ENCODE results near the gene DUSP15.
"Not testable (repeated sequence)": the region's sequence is repeated elsewhere in the genome, so short reads cannot be mapped to it uniquely, and the experiment has no call there.

Gene DUSP15

GRCh38 chr20:31830406-31830981 lies 39.8 kb downstream of the DUSP15 start:
- H3K27me3 ChIP-seq (ENCODE audit: control insufficient read depth in 1 of 2, insufficient read depth in 2 of 2, low read length in 2 of 2): no peaks in the 10 kb centered on the region
- H3K4me3 ChIP-seq (ENCODE audit: low read depth in 1 of 2, low read length in 2 of 2): no peak overlapping the region
- no peak overlapping the region for H3K27ac ChIP-seq (ENCODE audit: low read depth, low read length)
- no peak overlapping the region for H3K9ac ChIP-seq (ENCODE audit: low read depth in 1 of 2, low read length in 2 of 2)
- peaks cover 2 to 4% of the 10 kb centered on the region in 2 donors for H3K4me1 ChIP-seq (ENCODE audit: control insufficient read depth in 1 of 2, insufficient read depth in 2 of 2, low read length in 2 of 2)
- no peaks in the 10 kb centered on the region for H3K36me3 ChIP-seq (ENCODE audit: control insufficient read depth in 1 of 2, insufficient read depth in 2 of 2, low read length in 2 of 2)
- H3K9me3 ChIP-seq (ENCODE audit: control insufficient read depth in 1 of 2, low read length in 2 of 2): no peaks in the 10 kb centered on the region

GRCh38 chr20:31829731-31830130 lies 40.6 kb downstream of the DUSP15 start:
- Histone ChIP-seq H3K4me3 (ENCODE audit: low read depth in 1 of 2, low read length in 2 of 2) (no peak overlapping the region), H3K27me3 (ENCODE audit: control insufficient read depth in 1 of 2, insufficient read depth in 2 of 2, low read length in 2 of 2) (no peaks in the 10 kb centered on the region), H3K36me3 (ENCODE audit: control insufficient read depth in 1 of 2, insufficient read depth in 2 of 2, low read length in 2 of 2) (no peaks in the 10 kb centered on the region), H3K9ac (ENCODE audit: low read depth in 1 of 2, low read length in 2 of 2) (no peak overlapping the region), H3K27ac (ENCODE audit: low read depth, low read length) (no peak overlapping the region), H3K4me1 (ENCODE audit: control insufficient read depth in 1 of 2, insufficient read depth in 2 of 2, low read length in 2 of 2) (no peaks in the 10 kb centered on the region), H3K9me3 (ENCODE audit: control insufficient read depth in 1 of 2, low read length in 2 of 2) (no peaks in the 10 kb centered on the region)

- not testable (repeated sequence) for H3K27ac ChIP-seq (ENCODE audit: low read depth, low read length); H3K4me1 ChIP-seq (ENCODE audit: control insufficient read depth in 1 of 2, insufficient read depth in 2 of 2, low read length in 2 of 2); H3K9me3 ChIP-seq (ENCODE audit: control insufficient read depth in 1 of 2, low read length in 2 of 2); H3K36me3 ChIP-seq (ENCODE audit: control insufficient read depth in 1 of 2, insufficient read depth in 2 of 2, low read length in 2 of 2); H3K4me3 ChIP-seq (ENCODE audit: low read depth in 1 of 2, low read length in 2 of 2); H3K27me3 ChIP-seq (ENCODE audit: control insufficient read depth in 1 of 2, insufficient read depth in 2 of 2, low read length in 2 of 2); H3K9ac ChIP-seq (ENCODE audit: low read depth in 1 of 2, low read length in 2 of 2)
Measured at GRCh38 chr20:31828016-31828415, 42.3 kb downstream of the DUSP15 start.

- no peak overlapping the region for H3K9ac ChIP-seq (ENCODE audit: low read depth in 1 of 2, low read length in 2 of 2)
- peaks cover 3 to 4% of the 10 kb centered on the region in 2 donors for H3K4me1 ChIP-seq (ENCODE audit: control insufficient read depth in 1 of 2, insufficient read depth in 2 of 2, low read length in 2 of 2)
- no peaks in the 10 kb centered on the region for H3K9me3 ChIP-seq (ENCODE audit: control insufficient read depth in 1 of 2, low read length in 2 of 2)
- no peak overlapping the region for H3K4me3 ChIP-seq (ENCODE audit: low read depth in 1 of 2, low read length in 2 of 2)
- H3K27ac ChIP-seq (ENCODE audit: low read depth, low read length): no peak overlapping the region
- H3K27me3 ChIP-seq (ENCODE audit: control insufficient read depth in 1 of 2, insufficient read depth in 2 of 2, low read length in 2 of 2): no peaks in the 10 kb centered on the region
- no peaks in the 10 kb centered on the region for H3K36me3 ChIP-seq (ENCODE audit: control insufficient read depth in 1 of 2, insufficient read depth in 2 of 2, low read length in 2 of 2)
Measured at GRCh38 chr20:31827059-31827458, 43.3 kb downstream of the DUSP15 start.

GRCh38 chr20:31826074-31826473 lies 44.3 kb downstream of the DUSP15 start:
- no peak overlapping the region for H3K9ac ChIP-seq (ENCODE audit: low read depth in 1 of 2, low read length in 2 of 2)

DNA sequence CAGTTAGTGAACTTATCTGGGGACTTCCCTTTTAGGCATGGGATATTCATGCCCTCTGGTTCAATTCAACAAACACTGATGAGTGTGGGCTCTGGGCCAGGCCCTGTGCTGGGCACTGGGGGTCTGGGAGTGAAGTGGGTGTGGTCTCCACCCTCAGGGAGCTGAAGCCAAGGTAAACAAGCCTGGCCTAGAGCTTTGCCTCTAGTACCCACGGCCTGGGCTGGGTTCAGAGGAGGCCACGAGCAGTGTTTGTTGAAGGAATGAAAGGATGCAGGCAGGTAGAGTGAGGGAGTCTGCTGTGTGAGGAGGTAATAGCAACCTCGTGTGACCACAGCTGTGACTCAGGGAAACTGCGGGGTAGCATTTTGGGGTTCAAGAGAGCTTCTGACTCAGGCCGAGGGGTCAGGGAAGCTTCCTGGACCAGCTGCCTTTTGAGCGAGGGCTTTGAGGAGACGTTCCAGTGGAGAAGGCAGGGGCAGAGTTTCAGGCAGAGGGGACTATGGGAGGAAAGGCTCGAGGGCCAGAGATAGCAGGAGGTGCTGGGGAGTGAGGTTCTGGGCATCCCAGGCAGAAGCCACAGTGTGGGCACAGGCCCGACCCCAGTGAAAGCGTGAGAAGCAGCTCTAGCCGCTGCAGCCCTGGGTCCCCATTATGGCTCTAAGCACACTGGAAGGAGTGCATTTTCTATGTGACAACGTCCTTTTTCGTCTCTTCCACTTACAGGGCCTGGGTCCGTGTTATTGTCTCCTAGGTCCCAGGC lies 45.6 kb downstream of the DUSP15 start:
- H3K27me3 ChIP-seq (ENCODE audit: control insufficient read depth in 1 of 2, insufficient read depth in 2 of 2, low read length in 2 of 2): no peaks in the 10 kb centered on the region
- H3K4me1 ChIP-seq (ENCODE audit: control insufficient read depth in 1 of 2, insufficient read depth in 2 of 2, low read length in 2 of 2): peaks cover 3 to 4% of the 10 kb centered on the region in 2 donors
- H3K27ac ChIP-seq (ENCODE audit: low read depth, low read length): no peak overlapping the region
- H3K36me3 ChIP-seq (ENCODE audit: control insufficient read depth in 1 of 2, insufficient read depth in 2 of 2, low read length in 2 of 2): no peaks in the 10 kb centered on the region
- no peaks in the 10 kb centered on the region for H3K9me3 ChIP-seq (ENCODE audit: control insufficient read depth in 1 of 2, low read length in 2 of 2)
- no peak overlapping the region for H3K4me3 ChIP-seq (ENCODE audit: low read depth in 1 of 2, low read length in 2 of 2)
- no peak overlapping the region for H3K9ac ChIP-seq (ENCODE audit: low read depth in 1 of 2, low read length in 2 of 2)

More at GRCh38 chr20:31826074-31826473, 44.3 kb downstream of the DUSP15 start:
- H3K36me3 ChIP-seq (ENCODE audit: control insufficient read depth in 1 of 2, insufficient read depth in 2 of 2, low read length in 2 of 2): no peaks in the 10 kb centered on the region
- H3K27ac ChIP-seq (ENCODE audit: low read depth, low read length): no peak overlapping the region
- peaks cover 3 to 4% of the 10 kb centered on the region in 2 donors for H3K4me1 ChIP-seq (ENCODE audit: control insufficient read depth in 1 of 2, insufficient read depth in 2 of 2, low read length in 2 of 2)
- no peak overlapping the region for H3K4me3 ChIP-seq (ENCODE audit: low read depth in 1 of 2, low read length in 2 of 2)
- H3K27me3 ChIP-seq (ENCODE audit: control insufficient read depth in 1 of 2, insufficient read depth in 2 of 2, low read length in 2 of 2): no peaks in the 10 kb centered on the region
- H3K9me3 ChIP-seq (ENCODE audit: control insufficient read depth in 1 of 2, low read length in 2 of 2): no peaks in the 10 kb centered on the region

- Histone ChIP-seq H3K9me3 (ENCODE audit: control insufficient read depth in 1 of 2, low read length in 2 of 2) (no peaks in the 10 kb centered on the region), H3K27me3 (ENCODE audit: control insufficient read depth in 1 of 2, insufficient read depth in 2 of 2, low read length in 2 of 2) (no peaks in the 10 kb centered on the region), H3K36me3 (ENCODE audit: control insufficient read depth in 1 of 2, insufficient read depth in 2 of 2, low read length in 2 of 2) (no peaks in the 10 kb centered on the region), H3K4me3 (ENCODE audit: low read depth in 1 of 2, low read length in 2 of 2) (no peak overlapping the region), H3K27ac (ENCODE audit: low read depth, low read length) (no peak overlapping the region), H3K9ac (ENCODE audit: low read depth in 1 of 2, low read length in 2 of 2) (no peak overlapping the region), H3K4me1 (ENCODE audit: control insufficient read depth in 1 of 2, insufficient read depth in 2 of 2, low read length in 2 of 2) (peaks cover 3 to 4% of the 10 kb centered on the region in 2 donors)
Measured at GRCh38 chr20:31824125-31824485, 46.2 kb downstream of the DUSP15 start.

GRCh38 chr20:31823360-31824124 lies 46.8 kb downstream of the DUSP15 start:
- H3K4me3 ChIP-seq (ENCODE audit: low read depth in 1 of 2, low read length in 2 of 2): no peak overlapping the region

GRCh38 chr20:31822421-31823330 lies 47.7 kb downstream of the DUSP15 start:
- Histone ChIP-seq H3K36me3 (ENCODE audit: control insufficient read depth in 1 of 2, insufficient read depth in 2 of 2, low read length in 2 of 2) (no peaks in the 10 kb centered on the region), H3K4me1 (ENCODE audit: control insufficient read depth in 1 of 2, insufficient read depth in 2 of 2, low read length in 2 of 2) (peaks cover 3 to 4% of the 10 kb centered on the region in 2 donors), H3K27me3 (ENCODE audit: control insufficient read depth in 1 of 2, insufficient read depth in 2 of 2, low read length in 2 of 2) (no peaks in the 10 kb centered on the region), H3K9ac (ENCODE audit: low read depth in 1 of 2, low read length in 2 of 2) (no peak overlapping the region), H3K9me3 (ENCODE audit: control insufficient read depth in 1 of 2, low read length in 2 of 2) (no peaks in the 10 kb centered on the region), H3K4me3 (ENCODE audit: low read depth in 1 of 2, low read length in 2 of 2) (no peak overlapping the region), H3K27ac (ENCODE audit: low read depth, low read length) (no peak overlapping the region)

More at GRCh38 chr20:31823360-31824124, 46.8 kb downstream of the DUSP15 start:
- Histone ChIP-seq H3K4me1 (ENCODE audit: control insufficient read depth in 1 of 2, insufficient read depth in 2 of 2, low read length in 2 of 2) (peaks cover 3 to 4% of the 10 kb centered on the region in 2 donors), H3K9me3 (ENCODE audit: control insufficient read depth in 1 of 2, low read length in 2 of 2) (no peaks in the 10 kb centered on the region), H3K36me3 (ENCODE audit: control insufficient read depth in 1 of 2, insufficient read depth in 2 of 2, low read length in 2 of 2) (no peaks in the 10 kb centered on the region), H3K27ac (ENCODE audit: low read depth, low read length) (no peak overlapping the region), H3K27me3 (ENCODE audit: control insufficient read depth in 1 of 2, insufficient read depth in 2 of 2, low read length in 2 of 2) (no peaks in the 10 kb centered on the region), H3K9ac (ENCODE audit: low read depth in 1 of 2, low read length in 2 of 2) (no peak overlapping the region)
